K562 (cell line): ENCODE results near the gene MRO. TPM values are rescaled to one million over a fixed set of nuclear protein-coding genes. Genes with fewer than 3 reads are reported as not detected.

Experiments
- ARNT ChIP-seq, 2 experiments: fragments of 450-650 bp; IDR thresholded peaks; 2 replicates each; pipeline ENCODE4 v1.6.1; 2016; ENCODE audit warnings: mild to moderate bottlenecking in 1 of 2
- CBFA2T3 ChIP-seq: fragments of 450-650 bp; IDR thresholded peaks from 2 replicates; pipeline ENCODE4 v1.6.1; 2017
- CBX3 ChIP-seq, 2 experiments: IDR thresholded peaks; 1 replicate in 1 of 2; 2 replicates in 1 of 2; pipeline ENCODE4 v1.6.1; 2012; ENCODE audit warnings: inconsistent platforms in 2 of 2, low read length in 2 of 2, borderline replicate concordance in 1 of 2, control low read depth in 1 of 2
- ETV5 ChIP-seq: sonication (generic); formaldehyde crosslinking; IDR thresholded peaks from 2 replicates; pipeline ENCODE4 v1.4.0; 2020; ENCODE audit warnings: low read depth, mild to moderate bottlenecking, missing genetic modification reagents
- HOXB6 ChIP-seq: fragments of 250-450 bp; sonication (Bioruptor Pico); IDR thresholded peaks from 2 replicates; pipeline ENCODE4 v1.5.1; 2022; ENCODE audit warnings: mild to moderate bottlenecking, borderline replicate concordance
- PHB2 ChIP-seq: fragments of 450-650 bp; IDR thresholded peaks from 2 replicates; pipeline ENCODE4 v1.6.1; 2017; ENCODE audit warnings: low read depth
- SNIP1 ChIP-seq: fragments of 450-650 bp; IDR thresholded peaks from 2 replicates; pipeline ENCODE4 v1.7.1; 2017; ENCODE audit warnings: low read depth, mild to moderate bottlenecking
- ZNF263 ChIP-seq: sonication (generic); formaldehyde crosslinking; IDR thresholded peaks from 2 replicates; pipeline ENCODE4 v1.8.0; 2022; ENCODE audit warnings: mild to moderate bottlenecking, missing genetic modification reagents, borderline replicate concordance
- ZNF324 ChIP-seq: fragments of 250-450 bp; sonication (Bioruptor Pico); IDR thresholded peaks from 2 replicates; pipeline ENCODE4 v1.4.0; 2020; ENCODE audit warnings: mild to moderate bottlenecking
- polyA plus RNA-seq, 8 experiments: library from polyadenylated mRNA; depleted of rRNA in 4 of 8; stranded (reverse) in 5 of 8; unstranded in 3 of 8; fragments of >200 nt; fragmentation: Nextera tagmentation in 2 of 8; fragmentation: Illumina TruSeq in 1 of 8; extraction: Ambion mirVana in 2 of 8; extraction: Trizol in 1 of 8; gene quantifications; 2 replicates each; pipeline versions ENCODE4 v1.2.1 to v1.2.3, GENCODE V29; 2011 to 2014; ENCODE audit warnings: inconsistent platforms in 1 of 8, missing spikeins in 1 of 8
- total RNA-seq, 7 experiments: library from RNA; depleted of rRNA in 6 of 7; stranded (reverse); fragments of >200 nt in 6 of 7; fragmentation: Illumina TruSeq in 2 of 7; extraction: Trizol in 2 of 7; gene quantifications; 2 replicates each; pipeline versions ENCODE4 v1.2.1 to v1.2.3, GENCODE V29; 2011 to 2021; ENCODE audit warnings: low replicate concordance in 1 of 7
- TF ChIP-seq, protein P1 (sequence below): sonication (generic); formaldehyde crosslinking; IDR thresholded peaks from 2 replicates; pipeline ENCODE4 v1.8.0; 2023; ENCODE audit warnings: missing genetic modification reagents, mild to moderate bottlenecking, borderline replicate concordance
- TF ChIP-seq, protein P2 (sequence below): sonication (generic); formaldehyde crosslinking; IDR thresholded peaks from 2 replicates; pipeline ENCODE4 v1.8.0; 2022; ENCODE audit warnings: mild to moderate bottlenecking, low read depth, missing genetic modification reagents
- TF ChIP-seq, protein P3 (sequence below): fragments of 250-450 bp; sonication (Bioruptor Pico); IDR thresholded peaks from 2 replicates; pipeline ENCODE4 v1.5.0; 2021

Gene MRO
- total and polyA plus RNA-seq, 9 of the 15 experiments (the other 6 are each of a cell fraction or from before 2014, with no cell fraction given): 0.06 TPM; not detected in 8

DNA sequence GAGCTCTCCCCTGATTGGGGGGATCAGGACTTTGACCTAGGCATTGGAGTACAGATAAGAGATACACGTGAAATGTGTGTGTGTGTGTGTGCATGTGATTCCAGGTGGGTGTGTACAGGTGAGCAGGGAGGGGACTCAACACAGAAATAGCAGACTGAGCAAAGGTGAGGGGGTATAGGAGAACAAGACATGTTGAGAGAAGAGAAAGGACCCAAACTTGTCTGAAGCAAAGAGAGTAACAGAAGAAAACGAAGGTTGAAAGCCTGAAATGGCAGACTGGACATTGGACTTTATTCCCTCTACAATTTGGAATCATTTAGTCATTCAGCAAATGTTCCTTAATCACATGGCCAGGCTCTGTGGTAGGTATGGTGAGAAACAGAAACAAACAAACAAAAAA is 23.3 kb downstream of the MRO start (continued):
- TF ChIP-seq, protein P1, sequence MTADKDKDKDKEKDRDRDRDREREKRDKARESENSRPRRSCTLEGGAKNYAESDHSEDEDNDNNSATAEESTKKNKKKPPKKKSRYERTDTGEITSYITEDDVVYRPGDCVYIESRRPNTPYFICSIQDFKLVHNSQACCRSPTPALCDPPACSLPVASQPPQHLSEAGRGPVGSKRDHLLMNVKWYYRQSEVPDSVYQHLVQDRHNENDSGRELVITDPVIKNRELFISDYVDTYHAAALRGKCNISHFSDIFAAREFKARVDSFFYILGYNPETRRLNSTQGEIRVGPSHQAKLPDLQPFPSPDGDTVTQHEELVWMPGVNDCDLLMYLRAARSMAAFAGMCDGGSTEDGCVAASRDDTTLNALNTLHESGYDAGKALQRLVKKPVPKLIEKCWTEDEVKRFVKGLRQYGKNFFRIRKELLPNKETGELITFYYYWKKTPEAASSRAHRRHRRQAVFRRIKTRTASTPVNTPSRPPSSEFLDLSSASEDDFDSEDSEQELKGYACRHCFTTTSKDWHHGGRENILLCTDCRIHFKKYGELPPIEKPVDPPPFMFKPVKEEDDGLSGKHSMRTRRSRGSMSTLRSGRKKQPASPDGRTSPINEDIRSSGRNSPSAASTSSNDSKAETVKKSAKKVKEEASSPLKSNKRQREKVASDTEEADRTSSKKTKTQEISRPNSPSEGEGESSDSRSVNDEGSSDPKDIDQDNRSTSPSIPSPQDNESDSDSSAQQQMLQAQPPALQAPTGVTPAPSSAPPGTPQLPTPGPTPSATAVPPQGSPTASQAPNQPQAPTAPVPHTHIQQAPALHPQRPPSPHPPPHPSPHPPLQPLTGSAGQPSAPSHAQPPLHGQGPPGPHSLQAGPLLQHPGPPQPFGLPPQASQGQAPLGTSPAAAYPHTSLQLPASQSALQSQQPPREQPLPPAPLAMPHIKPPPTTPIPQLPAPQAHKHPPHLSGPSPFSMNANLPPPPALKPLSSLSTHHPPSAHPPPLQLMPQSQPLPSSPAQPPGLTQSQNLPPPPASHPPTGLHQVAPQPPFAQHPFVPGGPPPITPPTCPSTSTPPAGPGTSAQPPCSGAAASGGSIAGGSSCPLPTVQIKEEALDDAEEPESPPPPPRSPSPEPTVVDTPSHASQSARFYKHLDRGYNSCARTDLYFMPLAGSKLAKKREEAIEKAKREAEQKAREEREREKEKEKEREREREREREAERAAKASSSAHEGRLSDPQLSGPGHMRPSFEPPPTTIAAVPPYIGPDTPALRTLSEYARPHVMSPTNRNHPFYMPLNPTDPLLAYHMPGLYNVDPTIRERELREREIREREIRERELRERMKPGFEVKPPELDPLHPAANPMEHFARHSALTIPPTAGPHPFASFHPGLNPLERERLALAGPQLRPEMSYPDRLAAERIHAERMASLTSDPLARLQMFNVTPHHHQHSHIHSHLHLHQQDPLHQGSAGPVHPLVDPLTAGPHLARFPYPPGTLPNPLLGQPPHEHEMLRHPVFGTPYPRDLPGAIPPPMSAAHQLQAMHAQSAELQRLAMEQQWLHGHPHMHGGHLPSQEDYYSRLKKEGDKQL: no peak
- no peak for TF ChIP-seq CBX3 (IDR thresholded peaks at IDR 0.05; ENCODE audit: borderline replicate concordance in 1 of 2, low read length in 2 of 2)
- TF ChIP-seq CBFA2T3: no peak
- TF ChIP-seq, protein P2, sequence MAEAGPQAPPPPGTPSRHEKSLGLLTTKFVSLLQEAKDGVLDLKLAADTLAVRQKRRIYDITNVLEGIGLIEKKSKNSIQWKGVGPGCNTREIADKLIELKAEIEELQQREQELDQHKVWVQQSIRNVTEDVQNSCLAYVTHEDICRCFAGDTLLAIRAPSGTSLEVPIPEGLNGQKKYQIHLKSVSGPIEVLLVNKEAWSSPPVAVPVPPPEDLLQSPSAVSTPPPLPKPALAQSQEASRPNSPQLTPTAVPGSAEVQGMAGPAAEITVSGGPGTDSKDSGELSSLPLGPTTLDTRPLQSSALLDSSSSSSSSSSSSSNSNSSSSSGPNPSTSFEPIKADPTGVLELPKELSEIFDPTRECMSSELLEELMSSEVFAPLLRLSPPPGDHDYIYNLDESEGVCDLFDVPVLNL (CRISPR knock-in tag): no peak
- TF ChIP-seq ZNF263 (CRISPR knock-in tag): no peak
- no peak for TF ChIP-seq ETV5 (CRISPR knock-in tag)
- TF ChIP-seq ZNF324: no peak
- TF ChIP-seq SNIP1: no peak
- TF ChIP-seq, protein P3, sequence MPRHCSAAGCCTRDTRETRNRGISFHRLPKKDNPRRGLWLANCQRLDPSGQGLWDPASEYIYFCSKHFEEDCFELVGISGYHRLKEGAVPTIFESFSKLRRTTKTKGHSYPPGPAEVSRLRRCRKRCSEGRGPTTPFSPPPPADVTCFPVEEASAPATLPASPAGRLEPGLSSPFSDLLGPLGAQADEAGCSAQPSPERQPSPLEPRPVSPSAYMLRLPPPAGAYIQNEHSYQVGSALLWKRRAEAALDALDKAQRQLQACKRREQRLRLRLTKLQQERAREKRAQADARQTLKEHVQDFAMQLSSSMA (CRISPR knock-in tag): no peak
- no peak for TF ChIP-seq ARNT (IDR thresholded peaks at IDR 0.05)
- TF ChIP-seq HOXB6 (CRISPR knock-in tag): no peak
- no peak for TF ChIP-seq PHB2
